Stimulated activated CD8-positive, alpha-beta memory T cell treated with anti-CD3 and anti-CD28 coated beads, Interleukin-15, amount 100 ng/mL, for 24 hours (primary cell): ENCODE measurements around the gene SF3B6.
"Not testable (repeated sequence)": the region's sequence is repeated elsewhere in the genome, so short reads cannot be mapped to it uniquely, and the experiment has no call there.

Source experiments
- DNase-seq: peaks from one replicate; pipeline ENCODE4 v3.0.0-alpha.2; 2020; ENCODE audit warnings: low read depth

SF3B6 gene

GRCh38 chr2:24093270-24093669 lies 17.1 kb upstream of the SF3B6 start:
- DNase-seq, result not testable (repeated sequence)

DNA sequence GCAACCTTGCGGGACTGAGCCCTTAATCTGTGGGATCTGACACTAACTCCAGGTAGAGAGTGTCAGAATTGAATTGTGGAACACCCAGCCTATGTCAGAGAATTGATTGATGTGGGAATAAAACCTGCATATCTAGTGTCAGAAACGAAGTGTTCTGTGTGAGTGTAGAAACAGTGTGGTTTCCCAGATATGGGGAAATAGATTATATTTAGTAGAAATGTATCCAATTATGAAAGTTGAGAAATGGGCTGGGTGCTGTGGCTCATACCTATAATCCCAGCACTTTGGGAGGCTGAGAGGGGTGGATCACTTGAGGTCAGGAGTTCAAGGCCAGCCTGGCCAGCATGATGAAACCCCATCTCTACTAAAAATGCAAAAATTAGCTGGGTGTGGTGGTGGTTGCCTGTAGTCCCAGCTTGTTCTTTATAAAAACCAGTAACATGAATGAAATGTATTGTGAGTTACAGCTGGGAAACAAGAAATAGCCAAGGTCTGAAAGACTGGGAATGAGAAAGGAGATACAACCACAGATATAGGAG lies 12.8 kb upstream of the SF3B6 start:
- DNase-seq, result no peak

GRCh38 chr2:24087032-24087431 lies 10.9 kb upstream of the SF3B6 start:
- no peak for DNase-seq

- DNase-seq, result no peak
Observed at GRCh38 chr2:24086241-24086640, 10.1 kb upstream of the SF3B6 start.

GRCh38 chr2:24085200-24085489 lies 9.0 kb upstream of the SF3B6 start:
- no peak for DNase-seq

DNA sequence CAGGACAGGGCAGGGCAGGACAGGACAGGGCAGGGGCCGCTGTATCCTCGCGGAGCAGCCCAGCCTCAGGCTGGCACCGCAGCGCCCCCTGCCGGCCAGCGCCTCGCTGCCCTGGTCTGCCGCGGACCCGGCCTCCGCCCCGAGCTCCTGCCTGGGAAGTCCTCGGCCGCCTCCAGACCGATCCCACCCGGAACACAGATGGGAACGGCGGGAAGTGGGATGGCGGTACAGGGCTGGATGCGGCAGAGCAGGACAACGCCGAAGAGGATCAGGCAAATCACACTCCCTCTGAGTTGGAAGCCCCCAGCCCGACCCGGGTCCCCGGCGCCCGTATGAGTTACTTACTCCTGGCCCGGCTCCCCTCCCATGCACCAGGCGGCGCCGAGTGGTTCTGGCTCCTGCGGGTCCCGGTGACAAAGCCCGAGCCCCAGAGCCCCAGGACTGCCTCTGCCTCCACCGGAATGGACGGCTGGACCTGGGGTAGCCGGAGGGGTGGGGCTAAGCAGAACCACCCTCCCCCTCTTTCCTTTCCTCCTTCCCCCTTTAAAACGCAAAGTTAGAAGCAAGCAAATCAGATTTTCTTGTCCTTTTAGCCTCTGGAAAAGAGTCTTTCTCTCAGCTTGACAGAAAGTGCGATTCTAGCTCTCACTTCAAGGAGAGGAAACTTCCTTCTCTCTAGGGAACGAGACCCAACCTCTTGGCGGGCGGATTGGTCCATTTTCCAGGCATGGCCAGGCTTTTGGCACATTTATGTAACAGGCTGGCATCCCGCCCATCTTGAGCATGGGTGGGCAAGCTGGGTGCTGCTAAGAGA lies 8.5 kb upstream of the SF3B6 start, which contains the start of gene TP53I3:
TSS of gene TP53I3 (minus strand) at position 449 of the 814 bp plus-strand sequence. CDS start 508 bp downstream, outside the sequence.
- DNase-seq, result peak; percentile 82

DNA sequence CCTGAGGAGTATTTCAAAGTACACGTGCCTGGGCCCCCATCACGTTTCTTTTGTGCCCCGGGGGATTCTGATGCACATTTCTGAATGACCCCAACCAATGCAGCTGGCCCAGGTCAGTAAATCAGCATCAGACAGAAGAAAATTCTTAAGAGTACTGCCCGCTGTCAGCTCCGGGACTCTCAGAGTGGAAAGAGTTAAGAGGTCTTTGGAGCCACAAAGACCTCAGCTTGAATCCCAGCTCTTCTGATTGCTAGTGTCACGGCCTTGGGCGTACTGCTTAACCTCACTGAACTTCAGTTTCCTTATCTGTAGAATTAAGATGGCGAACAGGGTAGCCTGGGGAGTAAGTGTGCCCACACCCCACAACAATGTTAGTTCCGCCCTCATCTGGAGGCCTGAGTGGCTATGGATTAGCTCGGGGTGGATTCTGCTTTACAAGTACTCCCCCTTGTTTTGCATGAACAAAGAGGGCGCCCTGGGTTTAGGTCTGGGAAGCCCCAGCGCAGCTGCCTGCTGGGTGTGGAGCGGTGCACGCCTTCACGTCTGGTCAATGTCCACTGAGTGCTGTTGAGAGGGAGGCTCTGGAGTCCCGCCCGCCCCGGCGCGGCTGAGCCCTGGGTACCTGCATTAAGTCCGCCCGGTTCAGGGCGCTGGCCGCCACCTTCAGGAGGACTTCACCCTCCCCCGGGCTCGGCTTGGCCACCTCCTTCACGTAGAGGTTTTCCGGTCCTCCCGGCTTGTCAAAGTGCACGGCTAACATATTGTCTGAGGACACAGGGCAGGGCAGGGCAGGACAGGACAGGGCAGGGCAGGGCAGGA lies 7.7 kb upstream of the SF3B6 start:
- peak; percentile 10 for DNase-seq

DNA sequence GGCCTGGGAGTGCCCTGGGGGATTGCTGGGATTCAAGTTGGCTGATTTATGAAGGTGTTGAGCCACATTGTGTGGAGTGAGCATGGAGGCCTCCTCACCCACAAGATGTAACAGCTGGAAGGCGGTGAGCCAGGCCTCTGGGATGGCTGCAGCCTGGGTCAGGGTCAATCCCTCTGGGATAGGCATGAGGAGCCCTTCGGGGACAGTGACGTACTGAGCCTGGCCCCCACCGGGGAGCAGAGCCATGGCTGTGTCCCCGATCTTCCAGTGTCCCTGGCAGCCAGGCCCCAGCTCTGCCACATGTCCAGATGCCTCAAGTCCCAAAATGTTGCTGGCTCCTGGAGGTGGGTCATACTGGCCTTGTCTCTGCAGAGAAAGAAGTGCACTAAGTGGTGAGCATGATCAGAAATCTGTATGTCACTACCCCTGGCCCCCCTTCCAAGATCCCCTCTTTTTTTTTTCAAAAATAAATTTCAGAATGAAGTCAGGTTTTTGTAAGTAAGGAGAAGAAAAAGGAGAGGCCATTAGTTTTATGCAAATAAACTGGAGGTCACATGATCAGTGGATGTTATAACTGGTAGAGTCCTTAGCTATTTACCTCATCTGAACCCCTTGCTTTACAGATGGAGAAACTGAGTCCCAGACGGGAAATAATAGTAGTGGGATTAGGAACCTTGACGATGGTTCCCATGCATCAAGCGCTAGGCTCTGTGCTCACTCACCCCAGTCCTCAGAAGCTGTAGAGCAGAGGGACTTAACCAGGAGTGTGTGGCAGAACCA lies 6.9 kb upstream of the SF3B6 start:
- DNase-seq, result no peak

GRCh38 chr2:24080701-24081100 lies 4.6 kb upstream of the SF3B6 start:
- no peak for DNase-seq

GRCh38 chr2:24077879-24078278 lies 1.8 kb upstream of the SF3B6 start:
- DNase-seq, result no peak

DNA sequence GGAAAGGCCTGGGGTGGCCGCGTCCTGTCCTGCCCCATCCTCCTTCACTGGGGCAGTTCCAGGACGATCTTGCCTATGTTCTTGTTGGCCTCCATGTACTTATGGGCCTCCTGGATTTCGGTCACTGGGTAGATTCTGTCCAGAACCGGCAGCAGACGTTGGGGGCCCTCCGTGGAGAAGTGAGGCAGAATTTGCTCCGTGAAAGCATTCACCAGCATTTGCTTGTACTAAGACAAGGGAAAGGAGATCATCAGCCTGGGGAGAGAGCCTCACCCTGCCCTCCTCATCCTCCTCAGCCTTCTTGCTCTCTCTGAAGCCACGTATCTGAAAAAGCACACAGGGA lies 1.4 kb upstream of the SF3B6 start:
- DNase-seq, result no peak

GRCh38 chr2:24076849-24077534 lies 866 bp upstream of the SF3B6 start:
- DNase-seq, result no peak

- no peak for DNase-seq
Observed at GRCh38 chr2:24075259-24075658, 867 bp downstream of the SF3B6 start.

GRCh38 chr2:24073816-24074215 lies 2.3 kb downstream of the SF3B6 start:
- DNase-seq, result no peak

- no peak for DNase-seq
Observed at GRCh38 chr2:24072259-24072658, 3.9 kb downstream of the SF3B6 start.

GRCh38 chr2:24065341-24065740 lies 10.8 kb downstream of the SF3B6 start:
- DNase-seq, result no peak

GRCh38 chr2:24058564-24059271 lies 17.4 kb downstream of the SF3B6 start:
- DNase-seq, result no peak

GRCh38 chr2:24055750-24056149 lies 20.4 kb downstream of the SF3B6 start:
- no peak for DNase-seq

DNA sequence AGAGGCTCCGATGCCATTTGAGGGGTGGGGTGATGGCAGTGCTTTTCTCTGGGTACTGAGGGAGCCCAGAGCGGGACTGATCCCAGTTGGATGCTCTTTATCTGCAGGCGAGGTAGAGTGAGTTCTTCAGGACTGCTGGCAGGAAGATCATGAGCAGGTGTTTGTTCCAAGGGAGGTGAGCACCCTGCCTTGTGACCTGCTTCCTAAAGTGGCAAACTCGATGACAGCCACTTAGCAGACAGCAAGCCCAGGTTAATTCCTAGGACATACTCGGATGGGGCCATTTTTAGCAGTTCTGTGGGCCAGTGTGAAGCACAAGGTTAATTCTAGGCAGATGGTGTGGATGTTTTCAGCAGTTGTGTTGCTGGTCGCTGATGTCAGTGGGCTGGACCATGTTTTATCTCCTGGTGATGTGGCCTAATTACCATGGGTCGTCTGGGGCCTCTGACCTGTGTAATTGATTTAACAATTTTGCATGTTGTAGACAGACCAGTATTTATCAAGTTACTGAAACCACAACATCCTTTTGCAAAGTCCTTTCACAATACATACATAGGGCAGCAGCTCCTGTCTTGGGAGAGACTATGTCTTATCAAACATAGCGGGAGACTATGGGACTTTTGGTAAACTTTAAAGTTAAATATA lies 21.6 kb downstream of the SF3B6 start:
- no peak for DNase-seq

DNA sequence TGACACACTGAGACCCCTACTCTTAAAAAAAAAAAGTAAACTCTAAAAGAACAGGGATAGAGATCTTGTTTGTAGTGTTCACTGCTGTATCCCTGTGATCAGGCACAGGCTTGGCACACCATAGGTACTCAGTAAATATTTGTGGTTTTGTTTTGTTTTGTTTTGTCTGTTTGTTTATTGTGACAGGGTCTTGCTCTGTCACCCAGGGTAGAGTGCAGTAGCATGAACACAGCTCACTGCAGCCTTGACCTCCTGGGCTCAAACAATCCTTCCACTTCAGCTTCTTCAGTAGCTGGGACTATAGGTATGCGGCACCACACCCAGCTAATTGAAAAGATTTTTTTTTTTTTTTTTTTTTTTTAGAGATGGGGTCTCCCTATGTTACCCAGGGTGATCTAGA lies 23.2 kb downstream of the SF3B6 start:
- DNase-seq, result no peak

GRCh38 chr2:24051833-24052232 lies 24.3 kb downstream of the SF3B6 start:
- no peak for DNase-seq
